ENCODE data around the gene PIP5K1C. TPM values are rescaled to one million over a fixed set of nuclear protein-coding genes. Genes with fewer than 3 reads are reported as not detected.
A peak's percentile ranks its signal among the peaks of the same experiment; 100 is the strongest.

PIP5K1C gene
- total RNA-seq, 1 donor from 2014 or later: 42.0 TPM

GRCh38 chr19:3591876-3592613 lies 108.2 kb downstream of the PIP5K1C start:
- H2AFZ ChIP-seq (ENCODE audit: low read depth, low read length): no peak overlapping the region
- no peak overlapping the region for H3K4me3 ChIP-seq (ENCODE audit: insufficient read depth, low read depth, low read length)
- no peak overlapping the region for H3K27ac ChIP-seq (ENCODE audit: low read depth, low read length)
- DNase-seq (ENCODE audit: low read depth) (no peak), FAIRE-seq (no peak)
- no peak overlapping the region for H3K4me2 ChIP-seq (ENCODE audit: low read length)
- Mint-ChIP-seq H3K4me1 (ENCODE audit: low read depth, unreplicated experiment) (no peaks in the 10 kb centered on the region), H3K27ac (ENCODE audit: unreplicated experiment) (no peak overlapping the region), H3K27me3 (ENCODE audit: low read depth, unreplicated experiment) (peaks cover 36% of the 10 kb centered on the region), H3K4me3 (ENCODE audit: unreplicated experiment) (peak overlapping the region; percentile 50), H3K36me3 (ENCODE audit: low read depth, unreplicated experiment) (peaks cover 3% of the 10 kb centered on the region), H3K9me3 (ENCODE audit: unreplicated experiment) (no peaks in the 10 kb centered on the region)
- H3K36me3 ChIP-seq (ENCODE audit: insufficient read depth, low read length): no peaks in the 10 kb centered on the region
- TF ChIP-seq EZH2 (IDR thresholded peaks at IDR 0.05; ENCODE audit: insufficient read depth, low read length): no peak
- TF ChIP-seq, protein P1, sequence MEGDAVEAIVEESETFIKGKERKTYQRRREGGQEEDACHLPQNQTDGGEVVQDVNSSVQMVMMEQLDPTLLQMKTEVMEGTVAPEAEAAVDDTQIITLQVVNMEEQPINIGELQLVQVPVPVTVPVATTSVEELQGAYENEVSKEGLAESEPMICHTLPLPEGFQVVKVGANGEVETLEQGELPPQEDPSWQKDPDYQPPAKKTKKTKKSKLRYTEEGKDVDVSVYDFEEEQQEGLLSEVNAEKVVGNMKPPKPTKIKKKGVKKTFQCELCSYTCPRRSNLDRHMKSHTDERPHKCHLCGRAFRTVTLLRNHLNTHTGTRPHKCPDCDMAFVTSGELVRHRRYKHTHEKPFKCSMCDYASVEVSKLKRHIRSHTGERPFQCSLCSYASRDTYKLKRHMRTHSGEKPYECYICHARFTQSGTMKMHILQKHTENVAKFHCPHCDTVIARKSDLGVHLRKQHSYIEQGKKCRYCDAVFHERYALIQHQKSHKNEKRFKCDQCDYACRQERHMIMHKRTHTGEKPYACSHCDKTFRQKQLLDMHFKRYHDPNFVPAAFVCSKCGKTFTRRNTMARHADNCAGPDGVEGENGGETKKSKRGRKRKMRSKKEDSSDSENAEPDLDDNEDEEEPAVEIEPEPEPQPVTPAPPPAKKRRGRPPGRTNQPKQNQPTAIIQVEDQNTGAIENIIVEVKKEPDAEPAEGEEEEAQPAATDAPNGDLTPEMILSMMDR (IDR thresholded peaks at IDR 0.05; ENCODE audit: insufficient read depth, low read depth, low read length): no peak
- no peak overlapping the region for H3K9ac ChIP-seq (ENCODE audit: low read length)
- H3K4me1 ChIP-seq (ENCODE audit: insufficient read depth, low read length): no peaks in the 10 kb centered on the region
- no peaks in the 10 kb centered on the region for H4K20me1 ChIP-seq (ENCODE audit: insufficient read depth, low read length)
- H3K9me3 ChIP-seq (ENCODE audit: insufficient read depth, low read depth, low read length): no peaks in the 10 kb centered on the region
- no peaks in the 10 kb centered on the region for H3K79me2 ChIP-seq (ENCODE audit: insufficient read depth, low read length)
- H3K27me3 ChIP-seq (ENCODE audit: insufficient read depth, low read length): no peaks in the 10 kb centered on the region

- no peaks in the 10 kb centered on the region for H3K36me3 ChIP-seq (ENCODE audit: insufficient read depth, low read length)
- H3K4me3 Mint-ChIP-seq (ENCODE audit: unreplicated experiment): no peak overlapping the region
- no peak overlapping the region for H3K4me3 ChIP-seq (ENCODE audit: insufficient read depth, low read depth, low read length)
- no peak overlapping the region for H3K4me2 ChIP-seq (ENCODE audit: low read length)
- no peaks in the 10 kb centered on the region for H4K20me1 ChIP-seq (ENCODE audit: insufficient read depth, low read length)
- no peak overlapping the region for H2AFZ ChIP-seq (ENCODE audit: low read depth, low read length)
- no peaks in the 10 kb centered on the region for H3K9me3 ChIP-seq (ENCODE audit: insufficient read depth, low read depth, low read length)
- no peaks in the 10 kb centered on the region for H3K27me3 ChIP-seq (ENCODE audit: insufficient read depth, low read length)
- no peak overlapping the region for H3K9ac ChIP-seq (ENCODE audit: low read length)
- H3K27ac ChIP-seq (ENCODE audit: low read depth, low read length): no peak overlapping the region
- peaks cover 3% of the 10 kb centered on the region for H3K36me3 Mint-ChIP-seq (ENCODE audit: low read depth, unreplicated experiment)
- H3K27ac Mint-ChIP-seq (ENCODE audit: unreplicated experiment): no peak overlapping the region
- H3K4me1 Mint-ChIP-seq (ENCODE audit: low read depth, unreplicated experiment): no peaks in the 10 kb centered on the region
- H3K79me2 ChIP-seq (ENCODE audit: insufficient read depth, low read length): no peaks in the 10 kb centered on the region
- no peak for DNase-seq (ENCODE audit: low read depth)
- H3K4me1 ChIP-seq (ENCODE audit: insufficient read depth, low read length): peaks cover 3% of the 10 kb centered on the region
- H3K27me3 Mint-ChIP-seq (ENCODE audit: low read depth, unreplicated experiment): peaks cover 38% of the 10 kb centered on the region
- no peaks in the 10 kb centered on the region for H3K9me3 Mint-ChIP-seq (ENCODE audit: unreplicated experiment)
- no peak for FAIRE-seq
- no peak for TF ChIP-seq EZH2 (IDR thresholded peaks at IDR 0.05; ENCODE audit: insufficient read depth, low read length)
- TF ChIP-seq, protein P1 (IDR thresholded peaks at IDR 0.05; ENCODE audit: insufficient read depth, low read depth, low read length): no peak
Observed at GRCh38 chr19:3590991-3591659, 109.1 kb downstream of the PIP5K1C start.

DNA sequence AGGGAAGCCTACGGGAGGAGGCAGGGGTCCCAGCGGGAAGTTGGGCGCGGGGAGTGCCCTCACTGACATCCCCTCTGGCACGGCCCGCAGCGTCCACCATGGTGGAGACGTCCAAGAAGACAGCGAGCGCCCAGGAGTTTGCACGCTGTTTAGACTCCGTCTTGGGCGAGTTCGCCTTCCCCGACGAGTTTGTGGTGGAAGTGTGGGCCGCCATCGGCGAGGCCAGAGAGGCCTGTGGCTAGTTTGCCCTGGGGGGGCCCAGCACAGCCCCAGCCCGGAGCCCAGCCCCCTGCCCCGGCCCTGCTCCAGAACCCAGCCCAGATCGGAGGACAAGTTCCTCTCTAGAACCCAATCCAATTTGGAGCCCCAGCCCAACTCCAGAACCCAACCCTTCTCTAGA lies 110.3 kb downstream of the PIP5K1C start:
- Histone ChIP-seq H3K4me2 (ENCODE audit: low read length) (no peak overlapping the region), H3K4me1 (ENCODE audit: insufficient read depth, low read length) (peaks cover 3% of the 10 kb centered on the region), H3K79me2 (ENCODE audit: insufficient read depth, low read length) (no peaks in the 10 kb centered on the region), H4K20me1 (ENCODE audit: insufficient read depth, low read length) (no peaks in the 10 kb centered on the region), H2AFZ (ENCODE audit: low read depth, low read length) (no peak overlapping the region), H3K9me3 (ENCODE audit: insufficient read depth, low read depth, low read length) (no peaks in the 10 kb centered on the region), H3K36me3 (ENCODE audit: insufficient read depth, low read length) (no peaks in the 10 kb centered on the region), H3K27me3 (ENCODE audit: insufficient read depth, low read length) (peaks cover 3% of the 10 kb centered on the region), H3K9ac (ENCODE audit: low read length) (no peak overlapping the region), H3K4me3 (ENCODE audit: insufficient read depth, low read depth, low read length) (no peak overlapping the region), H3K27ac (ENCODE audit: low read depth, low read length) (no peak overlapping the region)
- no peaks in the 10 kb centered on the region for H3K9me3 Mint-ChIP-seq (ENCODE audit: unreplicated experiment)
- no peak overlapping the region for H3K4me3 Mint-ChIP-seq (ENCODE audit: unreplicated experiment)
- DNase-seq (ENCODE audit: low read depth) (no peak), FAIRE-seq (no peak)
- H3K36me3 Mint-ChIP-seq (ENCODE audit: low read depth, unreplicated experiment): peaks cover 3% of the 10 kb centered on the region
- H3K4me1 Mint-ChIP-seq (ENCODE audit: low read depth, unreplicated experiment): no peaks in the 10 kb centered on the region
- H3K27ac Mint-ChIP-seq (ENCODE audit: unreplicated experiment): no peak overlapping the region
- no peak for TF ChIP-seq EZH2 (IDR thresholded peaks at IDR 0.05; ENCODE audit: insufficient read depth, low read length)
- TF ChIP-seq, protein P1 (IDR thresholded peaks at IDR 0.05; ENCODE audit: insufficient read depth, low read depth, low read length): no peak
- peaks cover 38% of the 10 kb centered on the region for H3K27me3 Mint-ChIP-seq (ENCODE audit: low read depth, unreplicated experiment)

All from astrocyte (in vitro differentiated cells and primary cell).